H9 (cell line): ENCODE results near the gene CNPPD1. TPM values are rescaled to one million over a fixed set of nuclear protein-coding genes. Genes with fewer than 3 reads are reported as not detected.

Experiments
- DNase-seq: peaks from one replicate; pipeline ENCODE4 v3.0.0-alpha.2; 2017
- H2AFZ ChIP-seq: one replicate; pipeline ENCODE4 v1.6.1; 2013; ENCODE audit warnings: mild to moderate bottlenecking, low read length, control low read depth, moderate library complexity
- H2AK5ac ChIP-seq: 2 replicates; pipeline ENCODE4 v1.6.1; 2013; ENCODE audit warnings: low read length, control low read depth, mixed read lengths; ENCODE audit not compliant: insufficient read length
- H2BK120ac ChIP-seq: one replicate; pipeline ENCODE4 v1.6.1; 2013; ENCODE audit warnings: low read depth, mild to moderate bottlenecking, low read length, control low read depth, inconsistent platforms; ENCODE audit not compliant: poor library complexity, severe bottlenecking
- H2BK12ac ChIP-seq: 2 replicates; pipeline ENCODE4 v1.6.1; 2013; ENCODE audit warnings: low read length, control low read depth, mixed read lengths, low read depth; ENCODE audit not compliant: insufficient read length
- H2BK15ac ChIP-seq: 2 replicates; pipeline ENCODE4 v1.6.1; 2013; ENCODE audit warnings: low read depth, low read length, control low read depth
- H2BK20ac ChIP-seq: one replicate; pipeline ENCODE4 v1.6.1; 2013; ENCODE audit warnings: low read depth, mild to moderate bottlenecking, low read length, control low read depth, inconsistent platforms; ENCODE audit not compliant: poor library complexity, severe bottlenecking
- H2BK5ac ChIP-seq: 2 replicates; pipeline ENCODE4 v1.6.1; 2013; ENCODE audit warnings: low read length, control low read depth, mixed read lengths; ENCODE audit not compliant: insufficient read length
- H3K14ac ChIP-seq: 2 replicates; pipeline ENCODE4 v1.6.1; 2013; ENCODE audit warnings: low read length, control low read depth; ENCODE audit not compliant: insufficient read depth
- H3K18ac ChIP-seq: 2 replicates; pipeline ENCODE4 v1.6.1; 2013; ENCODE audit warnings: low read depth, mild to moderate bottlenecking, mixed read lengths, low read length, control low read depth; ENCODE audit not compliant: insufficient read length
- H3K23ac ChIP-seq: 2 replicates; pipeline ENCODE4 v1.6.1; 2013; ENCODE audit warnings: low read length, control low read depth, mixed read lengths, low read depth; ENCODE audit not compliant: insufficient read length
- H3K23me2 ChIP-seq: 2 replicates; pipeline ENCODE4 v1.6.1; 2013; ENCODE audit warnings: low read depth, mild to moderate bottlenecking, mixed read lengths, low read length, control low read depth; ENCODE audit not compliant: insufficient read length, poor library complexity, severe bottlenecking
- H3K27ac ChIP-seq: 2 replicates; pipeline ENCODE4 v1.5.1; 2013; ENCODE audit warnings: low read length, control low read depth, mixed read lengths, low read depth; ENCODE audit not compliant: insufficient read length
- H3K27me3 ChIP-seq: 2 replicates; pipeline ENCODE4 v1.6.1; 2013; ENCODE audit warnings: low read length, control low read depth, inconsistent platforms; ENCODE audit not compliant: insufficient read depth
- H3K4ac ChIP-seq: 2 replicates; pipeline ENCODE4 v1.6.1; 2013; ENCODE audit warnings: low read depth, mild to moderate bottlenecking, control low read depth, inconsistent platforms, low read length, moderate library complexity
- H3K4me1 ChIP-seq: 2 replicates; pipeline ENCODE4 v1.6.1; 2013; ENCODE audit warnings: low read length, control low read depth, inconsistent platforms; ENCODE audit not compliant: insufficient read depth
- H3K4me2 ChIP-seq: 2 replicates; pipeline ENCODE4 v1.6.1; 2013; ENCODE audit warnings: low read length, control low read depth, mixed read lengths; ENCODE audit not compliant: insufficient read length, insufficient read depth
- H3K56ac ChIP-seq: 2 replicates; pipeline ENCODE4 v1.6.1; 2013; ENCODE audit warnings: low read depth, mild to moderate bottlenecking, mixed read lengths, low read length, control low read depth; ENCODE audit not compliant: insufficient read length
- H3K79me1 ChIP-seq: 2 replicates; pipeline ENCODE4 v1.6.1; 2013; ENCODE audit warnings: low read depth, mild to moderate bottlenecking, moderate library complexity, low read length, control low read depth, inconsistent platforms; ENCODE audit not compliant: insufficient read depth, poor library complexity, severe bottlenecking
- H3K79me2 ChIP-seq: 2 replicates; pipeline ENCODE4 v1.6.1; 2013; ENCODE audit warnings: low read length, control low read depth, inconsistent platforms; ENCODE audit not compliant: insufficient read depth
- H3K9ac ChIP-seq: 2 replicates; pipeline ENCODE4 v1.6.1; 2013; ENCODE audit warnings: low read length, control low read depth, mixed read lengths; ENCODE audit not compliant: insufficient read length; ENCODE audit errors: extremely low read depth
- H3K9me3 ChIP-seq: one replicate; pipeline ENCODE4 v1.6.1; 2013; ENCODE audit warnings: low read depth, low read length, inconsistent platforms; ENCODE audit not compliant: control insufficient read depth
- H3T11ph ChIP-seq: one replicate; pipeline ENCODE4 v1.6.1; 2013; ENCODE audit warnings: mild to moderate bottlenecking, low read length, control low read depth, inconsistent platforms
- H4K20me1 ChIP-seq: one replicate; pipeline ENCODE4 v1.6.1; 2013; ENCODE audit not compliant: control insufficient read depth, insufficient read length, insufficient read depth
- H4K5ac ChIP-seq: 2 replicates; pipeline ENCODE4 v1.6.1; 2013; ENCODE audit warnings: low read depth, mild to moderate bottlenecking, mixed read lengths, low read length, control low read depth; ENCODE audit not compliant: insufficient read length
- H4K8ac ChIP-seq: replicated peaks from 2 replicates; pipeline ENCODE4 v1.6.1; 2013; ENCODE audit warnings: low read length, control low read depth, mixed read lengths, low read depth; ENCODE audit not compliant: insufficient read length
- H4K91ac ChIP-seq: 2 replicates; pipeline ENCODE4 v1.6.1; 2013; ENCODE audit warnings: low read depth, mild to moderate bottlenecking, moderate library complexity, mixed read lengths, low read length, control low read depth; ENCODE audit not compliant: insufficient read length
- H3K27ac Mint-ChIP-seq, 3 experiments: 2 replicates in 2 of 3; 3 replicates in 1 of 3; pipeline ENCODE4 v1.8.0; 2020 to 2021; ENCODE audit warnings: mixed read lengths in 3 of 3, mild to moderate bottlenecking in 1 of 3, moderate library complexity in 1 of 3
- H3K27me3 Mint-ChIP-seq: 2 replicates; pipeline ENCODE4 v1.8.0; 2021; ENCODE audit warnings: low read depth, mild to moderate bottlenecking, moderate library complexity, mixed read lengths
- H3K36me3 Mint-ChIP-seq, 3 experiments: 2 replicates in 2 of 3; 3 replicates in 1 of 3; pipeline ENCODE4 v1.8.0; 2020 to 2021; ENCODE audit warnings: low read depth in 3 of 3, mixed read lengths in 3 of 3; ENCODE audit not compliant: insufficient read depth in 1 of 3
- H3K4me1 Mint-ChIP-seq, 2 experiments: 2 replicates each; pipeline ENCODE4 v1.8.0; 2020; ENCODE audit warnings: mixed read lengths in 2 of 2
- H3K4me3 Mint-ChIP-seq, 2 experiments: 2 replicates in 1 of 2; 3 replicates in 1 of 2; pipeline ENCODE4 v1.8.0; 2020 to 2021; ENCODE audit warnings: mild to moderate bottlenecking in 2 of 2, mixed read lengths in 2 of 2, moderate library complexity in 1 of 2
- H3K9me3 Mint-ChIP-seq, 2 experiments: 2 replicates in 1 of 2; 3 replicates in 1 of 2; pipeline ENCODE4 v1.8.0; 2020; ENCODE audit warnings: mild to moderate bottlenecking in 2 of 2, mixed read lengths in 2 of 2, moderate library complexity in 1 of 2
- CTCF ChIP-seq: fragments of 200-600 bp; sonication (generic); conservative IDR thresholded peaks from 3 replicates; pipeline ENCODE4 v1.8.0; 2021; ENCODE audit warnings: antibody characterized with exemption, mild to moderate bottlenecking
- WGBS: extraction: QIAGEN DNeasy Blood & Tissue Kit; methylation state at CpG from one replicate; pipeline ENCODE4 v1.1.7; 2013; ENCODE audit warnings: missing lambda C conversion rate, low lambda C conversion rate, mixed read lengths; ENCODE audit not compliant: insufficient read length; ENCODE audit errors: extremely low coverage; 5-methylcytosine and 5-hydroxymethylcytosine counted together
- total RNA-seq: library from RNA; stranded (reverse); gene quantifications from 2 replicates; pipeline ENCODE4 v1.2.1, GENCODE V29; 2021

CNPPD1 gene
- total RNA-seq, 1 experiment from 2014 or later, result 33.0 TPM

- no peaks in the 10 kb centered on the region for H3K79me1 ChIP-seq
- no peak overlapping the region; a peak in 1 of 7 replicates for H3K27ac Mint-ChIP-seq
- peaks cover 15 to 75% (median 58%) of the 10 kb centered on the region in 3 experiments for H3K36me3 Mint-ChIP-seq
Measured at GRCh38 chr2:219210886-219211362, 34.2 kb upstream of the CNPPD1 start.

More at GRCh38 chr2:219210886-219211362, 34.2 kb upstream of the CNPPD1 start:
- H3K14ac ChIP-seq, result no peak overlapping the region
- H4K5ac ChIP-seq, result no peak overlapping the region
- H3K4ac ChIP-seq, result no peak overlapping the region
- DNase-seq, result no peak
- no peak overlapping the region for H3K56ac ChIP-seq
- no peaks in the 10 kb centered on the region for H3K9me3 Mint-ChIP-seq
- H2BK12ac ChIP-seq, result no peak overlapping the region
- no peak overlapping the region for H3K23ac ChIP-seq
- H2AK5ac ChIP-seq, result no peak overlapping the region
- H2AFZ ChIP-seq, result no peak overlapping the region
- no peak overlapping the region for H2BK120ac ChIP-seq
- peaks cover 8 to 13% of the 10 kb centered on the region in 2 experiments for H3K4me1 Mint-ChIP-seq
- H4K20me1 ChIP-seq, result no peaks in the 10 kb centered on the region
- H2BK5ac ChIP-seq, result no peak overlapping the region
- no peak overlapping the region for H3K18ac ChIP-seq
- no peak overlapping the region for H3T11ph ChIP-seq
- H3K79me2 ChIP-seq, result no peaks in the 10 kb centered on the region
- H3K23me2 ChIP-seq, result peaks cover 4% of the 10 kb centered on the region
- H3K4me2 ChIP-seq, result no peak overlapping the region
- no peaks in the 10 kb centered on the region for H3K27me3 ChIP-seq
- H3K9me3 ChIP-seq, result no peaks in the 10 kb centered on the region
- H4K91ac ChIP-seq, result no peak overlapping the region
- no peak overlapping the region for H4K8ac ChIP-seq
- H2BK20ac ChIP-seq, result no peak overlapping the region
- no peak for TF ChIP-seq CTCF
- H3K27ac ChIP-seq, result no peak overlapping the region
- H3K4me1 ChIP-seq, result no peaks in the 10 kb centered on the region
- H3K27me3 Mint-ChIP-seq, result no peaks in the 10 kb centered on the region; the same call in 1 of the 2 replicates
- H2BK15ac ChIP-seq, result no peak overlapping the region
- no CpG with 5 or more reads among the region's 9 CpGs for WGBS
- no peak overlapping the region for H3K4me3 Mint-ChIP-seq
- no peak overlapping the region for H3K9ac ChIP-seq
